ENCODE data around the gene SKAP1.

- TF ChIP-seq POLR2A (IDR thresholded peaks at IDR 0.05; ENCODE audit: low read depth, low read length) (no peak), TAF1 (IDR thresholded peaks at IDR 0.05; ENCODE audit: borderline replicate concordance, low read depth, low read length) (no peak), POLR2AphosphoS5 (IDR thresholded peaks at IDR 0.05; ENCODE audit: low read depth, low read length) (no peak)
Observed at GRCh38 chr17:48178317-48178716, 251.7 kb downstream of the SKAP1 start.

Data from GM12892 (cell line).